Testis (tissue), 3 donors: ENCODE results near the gene ITGA6. TPM values are rescaled to one million over a fixed set of nuclear protein-coding genes. Genes with fewer than 3 reads are reported as not detected.

ENCODE experiments used
- DNase-seq: peaks from one replicate; pipeline ENCODE4 v3.0.0-alpha.2; 2019
- H3K27ac ChIP-seq, 2 donors: fragments of 200-600 bp; sonication (generic); one replicate each; pipeline ENCODE4 v1.5.1; 2019
- H3K27me3 ChIP-seq: fragments of 200-600 bp; sonication (generic); one replicate; pipeline ENCODE4 v1.5.1; 2019
- H3K36me3 ChIP-seq: fragments of 200-600 bp; sonication (generic); one replicate; pipeline ENCODE4 v1.5.1; 2017; ENCODE audit warnings: low read depth; ENCODE audit errors: missing control alignments
- H3K4me1 ChIP-seq: fragments of 200-600 bp; sonication (generic); one replicate; pipeline ENCODE4 v1.5.1; 2019
- H3K4me3 ChIP-seq, 2 donors: fragments of 200-600 bp; sonication (generic); one replicate each; pipeline ENCODE4 v1.5.1; 2017 to 2019
- H3K9me3 ChIP-seq: fragments of 200-600 bp; sonication (generic); one replicate; pipeline ENCODE4 v1.5.1; 2017
- POLR2A ChIP-seq: fragments of 450-650 bp; IDR thresholded peaks from one replicate; pipeline ENCODE4 v1.6.1; 2017; ENCODE audit warnings: antibody characterized with exemption, mild to moderate bottlenecking, moderate library complexity
- WGBS, 2 donors: methylation state at CpG; one replicate each; pipeline ENCODE4 v1.1.5; 2018; 5-methylcytosine and 5-hydroxymethylcytosine counted together
- intact Hi-C: fragments of 100-400 bp; cut with DNase I; formaldehyde crosslinking; loops from one replicate; pipeline ENCODE4 v1.15.1; 2023; ENCODE audit warnings: low total_unique reads
- polyA plus RNA-seq: library from polyadenylated mRNA; stranded (reverse); fragments of 350-450 nt; fragmentation: Illumina TruSeq; extraction: RNeasy Lipid Tissue Mini Kit (QIAGEN cat#74804); gene quantifications from one replicate; pipeline ENCODE4 v1.2.3, GENCODE V29; 2014; ENCODE audit warnings: low read depth, low replicate concordance; ENCODE audit not compliant: insufficient read depth
- total RNA-seq, 2 donors: library from RNA; depleted of rRNA; stranded (reverse); fragments of >200 nt; gene quantifications; one replicate each; pipeline ENCODE4 v1.2.3, GENCODE V29; 2016
- TF ChIP-seq, protein P1 (sequence below), 3 experiments: fragments of 450-650 bp in 2 of 3; fragments of 200-600 bp in 1 of 3; sonication (generic) in 1 of 3; IDR thresholded peaks; one replicate each; pipeline ENCODE4 v1.5.1; 2016 to 2019; ENCODE audit warnings: antibody characterized with exemption in 3 of 3, mild to moderate bottlenecking in 2 of 3, moderate library complexity in 1 of 3

ITGA6 gene
- total and polyA plus RNA-seq, 3 donors from 2014 or later = 57.5 to 232 (median 166) TPM

DNA sequence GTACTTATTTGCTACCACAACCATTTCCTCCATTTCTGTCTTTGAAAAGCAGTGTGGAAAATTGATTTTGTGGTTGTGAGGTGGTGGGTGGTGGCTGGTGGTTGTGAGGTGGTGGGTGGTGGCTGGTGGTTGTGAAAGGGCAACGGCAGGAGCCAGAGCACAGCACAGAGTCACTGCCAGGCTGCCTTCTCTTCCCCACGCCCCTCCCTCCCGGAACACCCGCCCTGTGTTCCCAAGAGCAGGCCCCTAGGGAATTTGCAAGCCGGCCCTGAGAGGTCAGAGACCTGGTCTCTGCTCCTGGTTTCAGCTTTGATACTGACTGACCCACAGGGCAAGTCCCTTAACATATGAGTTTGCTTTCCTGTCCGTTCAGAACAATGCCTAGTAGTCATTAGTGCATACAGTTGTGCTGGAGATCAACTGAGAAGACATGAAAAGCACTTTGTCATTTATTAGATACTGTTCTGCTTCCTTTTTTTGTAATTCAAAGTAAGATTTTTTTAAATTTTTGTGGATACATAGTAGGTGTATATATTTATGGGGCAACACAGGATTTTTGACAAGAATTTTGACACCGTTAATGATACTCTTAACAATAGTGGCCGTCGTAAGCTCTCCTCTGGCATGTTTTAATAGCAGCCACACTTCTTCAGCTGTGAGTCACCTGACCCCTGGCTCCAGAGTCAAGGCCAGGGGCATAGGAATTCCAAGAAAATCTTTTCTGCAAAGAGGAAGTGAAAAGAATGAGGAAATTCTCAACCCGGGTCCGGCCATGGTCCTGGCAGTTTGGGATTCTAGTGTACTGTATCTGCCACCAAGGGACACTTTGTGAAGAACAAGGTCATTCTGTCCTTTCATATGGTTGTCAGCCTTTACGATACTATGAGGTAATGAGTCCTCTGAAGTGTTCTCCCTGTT lies 53.2 kb downstream of the ITGA6 start:
- no peak overlapping the region for H3K4me3 ChIP-seq
- intact Hi-C loops = no loop called here
- H3K27ac ChIP-seq = peak overlapping the region in 1 of 2 donors; percentile 31
- H3K9me3 ChIP-seq = no peaks in the 10 kb centered on the region
- H3K27me3 ChIP-seq = no peaks in the 10 kb centered on the region
- DNase-seq = peak; percentile 64
- peaks cover 11% of the 10 kb centered on the region for H3K4me1 ChIP-seq
- H3K36me3 ChIP-seq = no peaks in the 10 kb centered on the region
- WGBS, 2 donors = 42% methylated on average over 12 of the region's 12 CpGs
- TF ChIP-seq POLR2A = no peak
- TF ChIP-seq, protein P1, sequence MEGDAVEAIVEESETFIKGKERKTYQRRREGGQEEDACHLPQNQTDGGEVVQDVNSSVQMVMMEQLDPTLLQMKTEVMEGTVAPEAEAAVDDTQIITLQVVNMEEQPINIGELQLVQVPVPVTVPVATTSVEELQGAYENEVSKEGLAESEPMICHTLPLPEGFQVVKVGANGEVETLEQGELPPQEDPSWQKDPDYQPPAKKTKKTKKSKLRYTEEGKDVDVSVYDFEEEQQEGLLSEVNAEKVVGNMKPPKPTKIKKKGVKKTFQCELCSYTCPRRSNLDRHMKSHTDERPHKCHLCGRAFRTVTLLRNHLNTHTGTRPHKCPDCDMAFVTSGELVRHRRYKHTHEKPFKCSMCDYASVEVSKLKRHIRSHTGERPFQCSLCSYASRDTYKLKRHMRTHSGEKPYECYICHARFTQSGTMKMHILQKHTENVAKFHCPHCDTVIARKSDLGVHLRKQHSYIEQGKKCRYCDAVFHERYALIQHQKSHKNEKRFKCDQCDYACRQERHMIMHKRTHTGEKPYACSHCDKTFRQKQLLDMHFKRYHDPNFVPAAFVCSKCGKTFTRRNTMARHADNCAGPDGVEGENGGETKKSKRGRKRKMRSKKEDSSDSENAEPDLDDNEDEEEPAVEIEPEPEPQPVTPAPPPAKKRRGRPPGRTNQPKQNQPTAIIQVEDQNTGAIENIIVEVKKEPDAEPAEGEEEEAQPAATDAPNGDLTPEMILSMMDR (IDR thresholded peaks at IDR 0.05) = no peak

DNA sequence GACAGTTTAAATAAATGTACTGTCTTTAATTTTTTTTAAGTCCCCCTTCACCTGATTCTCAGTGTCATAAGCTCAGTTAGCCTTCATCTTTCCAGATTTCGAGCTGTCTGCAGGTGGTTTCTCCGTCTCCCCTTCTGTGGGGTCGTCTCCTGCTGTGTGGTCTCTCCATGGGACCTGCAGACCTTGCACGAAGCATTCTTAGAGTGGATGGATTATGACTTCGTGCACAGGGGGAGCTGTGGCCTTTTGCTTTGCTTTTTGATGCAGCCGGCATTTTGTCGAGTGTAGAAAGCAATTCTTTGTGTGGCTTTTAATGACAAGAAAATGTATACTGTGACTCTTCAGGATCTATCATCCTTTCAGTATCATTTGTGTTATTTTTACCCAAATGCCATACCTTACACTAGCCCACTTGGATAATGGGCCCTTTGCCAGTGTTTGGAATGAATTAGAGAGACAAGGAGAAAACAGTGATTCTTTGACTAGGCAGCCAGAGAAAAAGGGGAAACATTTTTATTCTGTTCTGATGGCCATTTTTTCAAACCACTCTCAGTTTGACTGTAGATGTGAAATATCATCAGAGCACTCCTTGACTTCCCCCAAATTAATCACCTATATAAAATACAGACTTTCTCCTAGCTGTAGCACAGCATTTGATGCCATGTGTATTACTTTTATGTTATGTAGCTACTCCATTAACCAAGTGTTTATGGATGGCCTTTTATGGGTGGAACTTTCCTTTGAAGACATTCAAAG lies 54.3 kb downstream of the ITGA6 start:
- no peaks in the 10 kb centered on the region for H3K36me3 ChIP-seq
- no peak for TF ChIP-seq POLR2A
- TF ChIP-seq, protein P1 (IDR thresholded peaks at IDR 0.05) = no peak
- no peaks in the 10 kb centered on the region for H3K27me3 ChIP-seq
- peaks cover 11% of the 10 kb centered on the region for H3K4me1 ChIP-seq
- H3K9me3 ChIP-seq = no peaks in the 10 kb centered on the region
- no peak overlapping the region for H3K4me3 ChIP-seq
- no peak for DNase-seq
- H3K27ac ChIP-seq = peak overlapping the region in 1 of 2 donors; percentile 31
- intact Hi-C loops = no loop called here
- WGBS, 2 donors = 73 to 74% methylated on average over 7 of the region's 7 CpGs

DNA sequence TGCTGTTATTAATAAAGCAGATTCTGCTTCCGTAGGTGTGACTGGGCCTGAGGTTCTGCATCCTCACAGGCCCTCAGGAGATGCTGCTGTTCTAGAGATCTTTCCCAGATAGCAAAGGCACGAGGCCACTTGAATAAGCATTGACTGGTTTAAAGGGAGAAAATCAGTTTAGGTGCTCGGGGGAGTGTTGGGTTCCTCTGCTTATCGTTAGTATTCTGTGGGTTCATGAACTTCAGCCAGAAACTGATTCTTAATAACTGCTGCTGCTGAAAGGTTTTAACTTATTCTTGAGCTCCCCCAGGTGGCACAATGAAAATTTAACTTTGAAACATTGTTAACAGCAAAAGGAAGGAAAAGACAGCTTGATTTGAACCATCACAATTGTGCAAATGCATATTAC lies 56.9 kb downstream of the ITGA6 start:
- Histone ChIP-seq H3K27ac (no peak overlapping the region), H3K27me3 (no peaks in the 10 kb centered on the region), H3K4me3 (no peak overlapping the region), H3K36me3 (no peaks in the 10 kb centered on the region), H3K9me3 (no peaks in the 10 kb centered on the region), H3K4me1 (peaks cover 11% of the 10 kb centered on the region)
- TF ChIP-seq, protein P1 (IDR thresholded peaks at IDR 0.05) = peak in 1 of 3 experiments; percentile 12
- TF ChIP-seq POLR2A = no peak
- DNase-seq = no peak
- 27 to 34% methylated on average over 4 of the region's 4 CpGs for WGBS, 2 donors
- intact Hi-C loops = no loop called here

DNA sequence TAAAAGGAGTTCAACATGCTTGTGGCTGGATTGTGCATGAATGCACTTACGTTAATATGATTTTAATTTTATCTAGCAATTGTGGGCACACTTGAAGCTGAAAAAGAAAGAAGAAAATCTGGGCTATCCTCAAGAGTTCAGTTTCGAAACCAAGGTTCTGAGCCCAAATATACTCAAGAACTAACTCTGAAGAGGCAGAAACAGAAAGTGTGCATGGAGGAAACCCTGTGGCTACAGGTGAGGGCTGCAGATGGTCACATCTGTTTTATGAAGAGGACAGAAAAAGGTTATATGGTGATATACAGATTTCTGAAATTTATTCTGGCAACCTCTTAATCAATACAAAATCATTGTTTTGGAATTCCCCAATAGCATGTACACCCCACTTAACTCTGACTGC lies 57.3 kb downstream of the ITGA6 start:
- H3K9me3 ChIP-seq = no peaks in the 10 kb centered on the region
- peaks cover 11% of the 10 kb centered on the region for H3K4me1 ChIP-seq
- H3K27me3 ChIP-seq = no peaks in the 10 kb centered on the region
- DNase-seq = no peak
- H3K4me3 ChIP-seq = no peak overlapping the region
- H3K36me3 ChIP-seq = no peaks in the 10 kb centered on the region
- intact Hi-C loops = no loop called here
- 78 to 81% methylated on average over 2 of the region's 2 CpGs for WGBS, 2 donors
- H3K27ac ChIP-seq = no peak overlapping the region
- no peak for TF ChIP-seq POLR2A
- TF ChIP-seq, protein P1 (IDR thresholded peaks at IDR 0.05) = no peak
